ENCODE measurements around the gene AMDHD1. TPM values are rescaled to one million over a fixed set of nuclear protein-coding genes. Genes with fewer than 3 reads are reported as not detected.

The AMDHD1 gene
- total and polyA plus RNA-seq, 2 of the 8 experiments (the other 6 are each of a cell fraction or from before 2014, with no cell fraction given) = 0.14 TPM; not detected in 1

DNA sequence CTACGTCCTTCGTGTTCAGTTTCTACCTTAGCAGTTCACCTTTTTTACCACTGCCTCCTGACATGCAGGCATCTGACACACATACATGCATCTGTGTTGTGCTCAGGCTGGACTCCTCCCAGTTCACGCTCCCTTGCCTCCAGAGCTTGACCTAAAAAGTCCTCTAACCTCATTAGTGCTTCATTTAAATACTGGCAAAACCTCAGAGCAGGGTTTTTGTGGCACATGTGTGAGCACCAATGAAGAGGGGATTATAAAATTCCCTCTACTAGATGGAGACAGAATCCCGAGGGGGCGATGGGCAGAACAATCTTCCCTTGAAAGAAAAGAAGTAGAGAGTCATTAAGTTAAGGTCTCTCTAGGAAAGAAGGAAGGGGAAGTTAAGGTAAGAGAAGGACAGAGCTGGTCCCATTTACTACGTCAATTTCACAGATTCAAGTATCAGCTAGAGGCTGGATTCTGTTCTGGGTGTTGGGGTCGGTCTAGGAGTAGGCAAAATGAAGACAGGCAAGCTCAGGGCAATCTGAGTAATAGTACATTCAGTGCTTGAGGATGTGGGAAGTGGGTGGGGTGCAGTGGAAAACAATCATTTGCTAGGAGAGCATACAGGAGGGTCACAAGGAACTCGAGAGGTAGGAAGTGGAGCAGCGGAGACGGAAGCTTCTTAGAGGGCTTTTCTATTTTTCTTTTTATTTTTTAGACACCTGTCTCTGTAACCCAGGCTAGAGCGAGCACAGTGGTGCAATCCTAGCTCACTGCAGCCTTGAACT, 45.6 kb downstream of the AMDHD1 start (continued):
- no peak for TF ChIP-seq TEAD4 (IDR thresholded peaks at IDR 0.05; ENCODE audit: low read depth, low read length)
- no peak for TF ChIP-seq SRF (IDR thresholded peaks at IDR 0.05; ENCODE audit: low read depth, low read length)
- no peak for TF ChIP-seq RAD21 (IDR thresholded peaks at IDR 0.05 in 1 of 2, conservative IDR thresholded peaks at IDR 0.05 in 1 of 2; ENCODE audit: low read depth in 2 of 2, low read length in 2 of 2)
- no peak for TF ChIP-seq SP4 (IDR thresholded peaks at IDR 0.05; ENCODE audit: low read length)
